ENCODE results near the gene ARAP1. TPM values are rescaled to one million over a fixed set of nuclear protein-coding genes. Genes with fewer than 3 reads are reported as not detected.

The ARAP1 gene
- total RNA-seq, 1 experiment from 2014 or later = 73.6 TPM

- no peaks in the 10 kb centered on the region for H3K36me3 ChIP-seq (ENCODE audit: control insufficient read depth, insufficient read depth, low read length)
- in situ Hi-C loops (cut with HindIII; ENCODE audit: low pct_unique_long_range_greater_than_20kb, low sequenced_read_pairs) = no loop called here
- H3K4me3 ChIP-seq (ENCODE audit: low read depth in 2 of 2, low read length in 2 of 2) = no peak overlapping the region
- TF ChIP-seq SIN3A (IDR thresholded peaks at IDR 0.05; ENCODE audit: borderline replicate concordance, insufficient read depth, low read depth, low read length) = no peak
- no peak for TF ChIP-seq POLR2AphosphoS5 (IDR thresholded peaks at IDR 0.05; ENCODE audit: low read depth, low read length)
- no peak for TF ChIP-seq CTCF (IDR thresholded peaks at IDR 0.05)
- no peak for TF ChIP-seq REST (IDR thresholded peaks at IDR 0.05; ENCODE audit: insufficient read depth in 1 of 2, low read depth in 2 of 2, low read length in 1 of 2)
- TF ChIP-seq TCF7L2 (IDR thresholded peaks at IDR 0.05; ENCODE audit: low read depth, low read length) = no peak
- CTCF ChIA-PET = no interaction called here
- POLR2A ChIA-PET = no interaction called here
- intact Hi-C loops (cut with micrococcal nuclease; ENCODE audit: unreplicated experiment) = no loop called here
- DNase-seq (ENCODE audit: low read depth, low spot score) (no peak), ATAC-seq (no peak)
- no peaks in the 10 kb centered on the region for H3K9me3 ChIP-seq (ENCODE audit: control insufficient read depth, insufficient read depth, low read depth, low read length)
- no peak overlapping the region for H3K27ac ChIP-seq (ENCODE audit: low read length)
- H3K27me3 ChIP-seq (ENCODE audit: control insufficient read depth, insufficient read depth, low read length) = no peaks in the 10 kb centered on the region
- peaks cover 3% of the 10 kb centered on the region for H3K4me1 ChIP-seq (ENCODE audit: control insufficient read depth, insufficient read depth, low read length)
- no TSS peak for BruUV-seq (replicated peaks)
Measured at GRCh38 chr11:72774499-72774898, 22.3 kb upstream of the ARAP1 start.

- TF ChIP-seq CTCF (IDR thresholded peaks at IDR 0.05) (no peak), POLR2AphosphoS5 (IDR thresholded peaks at IDR 0.05; ENCODE audit: low read depth, low read length) (no peak), SIN3A (IDR thresholded peaks at IDR 0.05; ENCODE audit: borderline replicate concordance, insufficient read depth, low read depth, low read length) (no peak), REST (IDR thresholded peaks at IDR 0.05; ENCODE audit: insufficient read depth in 1 of 2, low read depth in 2 of 2, low read length in 1 of 2) (no peak), TCF7L2 (IDR thresholded peaks at IDR 0.05; ENCODE audit: low read depth, low read length) (no peak)
- Histone ChIP-seq H3K36me3 (ENCODE audit: control insufficient read depth, insufficient read depth, low read length) (no peaks in the 10 kb centered on the region), H3K4me3 (ENCODE audit: low read depth in 2 of 2, low read length in 2 of 2) (no peak overlapping the region), H3K4me1 (ENCODE audit: control insufficient read depth, insufficient read depth, low read length) (peaks cover 3% of the 10 kb centered on the region), H3K9me3 (ENCODE audit: control insufficient read depth, insufficient read depth, low read depth, low read length) (no peaks in the 10 kb centered on the region), H3K27ac (ENCODE audit: low read length) (no peak overlapping the region), H3K27me3 (ENCODE audit: control insufficient read depth, insufficient read depth, low read length) (no peaks in the 10 kb centered on the region)
- no peak for DNase-seq (ENCODE audit: low read depth, low spot score)
- CTCF ChIA-PET = no interaction called here
- intact Hi-C loops (cut with micrococcal nuclease; ENCODE audit: unreplicated experiment) (no loop called here), in situ Hi-C loops (cut with HindIII; ENCODE audit: low pct_unique_long_range_greater_than_20kb, low sequenced_read_pairs) (no loop called here)
- no TSS peak for BruUV-seq (replicated peaks)
- POLR2A ChIA-PET = no interaction called here
- ATAC-seq = no peak
Measured at GRCh38 chr11:72773696-72774095, 21.5 kb upstream of the ARAP1 start.

Measured in Panc1 (cell line).